ENCODE results near the gene DSCAM.

DNA sequence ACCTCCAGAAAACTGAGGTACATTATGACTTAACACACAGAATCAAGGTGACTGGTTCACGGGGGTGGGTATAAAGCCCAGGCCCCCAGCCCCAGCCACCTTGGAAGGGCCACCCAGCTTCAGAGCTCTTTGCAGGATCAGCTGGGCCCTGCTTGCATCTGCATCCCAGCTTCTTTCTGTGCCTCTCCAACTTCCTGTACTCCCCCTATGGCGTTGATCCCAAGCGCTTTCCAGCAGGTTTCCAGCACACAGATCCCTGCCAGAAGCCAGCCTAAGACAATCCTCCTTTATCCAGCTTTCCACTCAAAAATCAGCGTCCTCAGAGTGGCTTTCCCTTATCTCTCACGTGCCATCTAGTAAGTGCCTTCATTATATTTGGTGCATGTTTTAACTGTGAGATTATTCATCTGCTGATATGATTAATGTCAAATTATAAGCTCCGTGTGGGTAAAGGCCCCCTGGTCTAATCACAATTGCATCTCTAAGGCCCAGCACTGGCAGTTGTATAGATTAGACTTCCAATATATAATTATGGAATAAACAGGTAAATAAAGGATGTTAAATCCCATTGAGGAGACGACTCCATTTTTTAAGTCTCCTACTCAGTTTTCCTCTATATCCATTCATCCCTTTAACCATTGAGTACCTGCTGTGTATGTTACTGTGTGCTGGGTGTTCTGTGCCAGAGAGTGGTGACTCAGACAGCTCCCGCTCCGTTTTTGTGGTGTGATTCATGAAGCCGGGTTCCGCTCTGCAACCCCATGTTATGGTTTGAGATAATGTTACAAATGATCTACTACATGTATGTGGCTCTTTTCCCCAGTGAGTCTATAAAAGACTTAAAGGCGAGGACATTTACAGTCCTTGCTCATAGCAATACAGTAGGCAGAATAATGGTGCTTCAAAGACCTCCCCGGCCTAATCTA, 592.2 kb downstream of the DSCAM start:
- TF ChIP-seq, protein P1, sequence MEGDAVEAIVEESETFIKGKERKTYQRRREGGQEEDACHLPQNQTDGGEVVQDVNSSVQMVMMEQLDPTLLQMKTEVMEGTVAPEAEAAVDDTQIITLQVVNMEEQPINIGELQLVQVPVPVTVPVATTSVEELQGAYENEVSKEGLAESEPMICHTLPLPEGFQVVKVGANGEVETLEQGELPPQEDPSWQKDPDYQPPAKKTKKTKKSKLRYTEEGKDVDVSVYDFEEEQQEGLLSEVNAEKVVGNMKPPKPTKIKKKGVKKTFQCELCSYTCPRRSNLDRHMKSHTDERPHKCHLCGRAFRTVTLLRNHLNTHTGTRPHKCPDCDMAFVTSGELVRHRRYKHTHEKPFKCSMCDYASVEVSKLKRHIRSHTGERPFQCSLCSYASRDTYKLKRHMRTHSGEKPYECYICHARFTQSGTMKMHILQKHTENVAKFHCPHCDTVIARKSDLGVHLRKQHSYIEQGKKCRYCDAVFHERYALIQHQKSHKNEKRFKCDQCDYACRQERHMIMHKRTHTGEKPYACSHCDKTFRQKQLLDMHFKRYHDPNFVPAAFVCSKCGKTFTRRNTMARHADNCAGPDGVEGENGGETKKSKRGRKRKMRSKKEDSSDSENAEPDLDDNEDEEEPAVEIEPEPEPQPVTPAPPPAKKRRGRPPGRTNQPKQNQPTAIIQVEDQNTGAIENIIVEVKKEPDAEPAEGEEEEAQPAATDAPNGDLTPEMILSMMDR (conservative IDR thresholded peaks at IDR 0.05; ENCODE audit: low read depth in 2 of 2) = no peak
- no peak for TF ChIP-seq POLR2AphosphoS5 (IDR thresholded peaks at IDR 0.05; ENCODE audit: low read depth)
- TF ChIP-seq EZH2 (IDR thresholded peaks at IDR 0.05; ENCODE audit: low read depth, unreplicated experiment) = no peak
- TF ChIP-seq EZH2phosphoT487 (IDR thresholded peaks at IDR 0.05; ENCODE audit: unreplicated experiment) = no peak
- no peak for TF ChIP-seq CREB1 (CRISPR knock-in tag; IDR thresholded peaks at IDR 0.05; ENCODE audit: low read depth)
- TF ChIP-seq, protein P2, sequence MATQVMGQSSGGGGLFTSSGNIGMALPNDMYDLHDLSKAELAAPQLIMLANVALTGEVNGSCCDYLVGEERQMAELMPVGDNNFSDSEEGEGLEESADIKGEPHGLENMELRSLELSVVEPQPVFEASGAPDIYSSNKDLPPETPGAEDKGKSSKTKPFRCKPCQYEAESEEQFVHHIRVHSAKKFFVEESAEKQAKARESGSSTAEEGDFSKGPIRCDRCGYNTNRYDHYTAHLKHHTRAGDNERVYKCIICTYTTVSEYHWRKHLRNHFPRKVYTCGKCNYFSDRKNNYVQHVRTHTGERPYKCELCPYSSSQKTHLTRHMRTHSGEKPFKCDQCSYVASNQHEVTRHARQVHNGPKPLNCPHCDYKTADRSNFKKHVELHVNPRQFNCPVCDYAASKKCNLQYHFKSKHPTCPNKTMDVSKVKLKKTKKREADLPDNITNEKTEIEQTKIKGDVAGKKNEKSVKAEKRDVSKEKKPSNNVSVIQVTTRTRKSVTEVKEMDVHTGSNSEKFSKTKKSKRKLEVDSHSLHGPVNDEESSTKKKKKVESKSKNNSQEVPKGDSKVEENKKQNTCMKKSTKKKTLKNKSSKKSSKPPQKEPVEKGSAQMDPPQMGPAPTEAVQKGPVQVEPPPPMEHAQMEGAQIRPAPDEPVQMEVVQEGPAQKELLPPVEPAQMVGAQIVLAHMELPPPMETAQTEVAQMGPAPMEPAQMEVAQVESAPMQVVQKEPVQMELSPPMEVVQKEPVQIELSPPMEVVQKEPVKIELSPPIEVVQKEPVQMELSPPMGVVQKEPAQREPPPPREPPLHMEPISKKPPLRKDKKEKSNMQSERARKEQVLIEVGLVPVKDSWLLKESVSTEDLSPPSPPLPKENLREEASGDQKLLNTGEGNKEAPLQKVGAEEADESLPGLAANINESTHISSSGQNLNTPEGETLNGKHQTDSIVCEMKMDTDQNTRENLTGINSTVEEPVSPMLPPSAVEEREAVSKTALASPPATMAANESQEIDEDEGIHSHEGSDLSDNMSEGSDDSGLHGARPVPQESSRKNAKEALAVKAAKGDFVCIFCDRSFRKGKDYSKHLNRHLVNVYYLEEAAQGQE (IDR thresholded peaks at IDR 0.05; ENCODE audit: unreplicated experiment) = no peak
- TF ChIP-seq ZNF114 (CRISPR knock-in tag; IDR thresholded peaks at IDR 0.05) = no peak
- TF ChIP-seq, protein P3, sequence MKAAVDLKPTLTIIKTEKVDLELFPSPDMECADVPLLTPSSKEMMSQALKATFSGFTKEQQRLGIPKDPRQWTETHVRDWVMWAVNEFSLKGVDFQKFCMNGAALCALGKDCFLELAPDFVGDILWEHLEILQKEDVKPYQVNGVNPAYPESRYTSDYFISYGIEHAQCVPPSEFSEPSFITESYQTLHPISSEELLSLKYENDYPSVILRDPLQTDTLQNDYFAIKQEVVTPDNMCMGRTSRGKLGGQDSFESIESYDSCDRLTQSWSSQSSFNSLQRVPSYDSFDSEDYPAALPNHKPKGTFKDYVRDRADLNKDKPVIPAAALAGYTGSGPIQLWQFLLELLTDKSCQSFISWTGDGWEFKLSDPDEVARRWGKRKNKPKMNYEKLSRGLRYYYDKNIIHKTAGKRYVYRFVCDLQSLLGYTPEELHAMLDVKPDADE (IDR thresholded peaks at IDR 0.05) = no peak
- TF ChIP-seq JUNB (IDR thresholded peaks at IDR 0.05; ENCODE audit: unreplicated experiment) = no peak
- TF ChIP-seq, protein P4, sequence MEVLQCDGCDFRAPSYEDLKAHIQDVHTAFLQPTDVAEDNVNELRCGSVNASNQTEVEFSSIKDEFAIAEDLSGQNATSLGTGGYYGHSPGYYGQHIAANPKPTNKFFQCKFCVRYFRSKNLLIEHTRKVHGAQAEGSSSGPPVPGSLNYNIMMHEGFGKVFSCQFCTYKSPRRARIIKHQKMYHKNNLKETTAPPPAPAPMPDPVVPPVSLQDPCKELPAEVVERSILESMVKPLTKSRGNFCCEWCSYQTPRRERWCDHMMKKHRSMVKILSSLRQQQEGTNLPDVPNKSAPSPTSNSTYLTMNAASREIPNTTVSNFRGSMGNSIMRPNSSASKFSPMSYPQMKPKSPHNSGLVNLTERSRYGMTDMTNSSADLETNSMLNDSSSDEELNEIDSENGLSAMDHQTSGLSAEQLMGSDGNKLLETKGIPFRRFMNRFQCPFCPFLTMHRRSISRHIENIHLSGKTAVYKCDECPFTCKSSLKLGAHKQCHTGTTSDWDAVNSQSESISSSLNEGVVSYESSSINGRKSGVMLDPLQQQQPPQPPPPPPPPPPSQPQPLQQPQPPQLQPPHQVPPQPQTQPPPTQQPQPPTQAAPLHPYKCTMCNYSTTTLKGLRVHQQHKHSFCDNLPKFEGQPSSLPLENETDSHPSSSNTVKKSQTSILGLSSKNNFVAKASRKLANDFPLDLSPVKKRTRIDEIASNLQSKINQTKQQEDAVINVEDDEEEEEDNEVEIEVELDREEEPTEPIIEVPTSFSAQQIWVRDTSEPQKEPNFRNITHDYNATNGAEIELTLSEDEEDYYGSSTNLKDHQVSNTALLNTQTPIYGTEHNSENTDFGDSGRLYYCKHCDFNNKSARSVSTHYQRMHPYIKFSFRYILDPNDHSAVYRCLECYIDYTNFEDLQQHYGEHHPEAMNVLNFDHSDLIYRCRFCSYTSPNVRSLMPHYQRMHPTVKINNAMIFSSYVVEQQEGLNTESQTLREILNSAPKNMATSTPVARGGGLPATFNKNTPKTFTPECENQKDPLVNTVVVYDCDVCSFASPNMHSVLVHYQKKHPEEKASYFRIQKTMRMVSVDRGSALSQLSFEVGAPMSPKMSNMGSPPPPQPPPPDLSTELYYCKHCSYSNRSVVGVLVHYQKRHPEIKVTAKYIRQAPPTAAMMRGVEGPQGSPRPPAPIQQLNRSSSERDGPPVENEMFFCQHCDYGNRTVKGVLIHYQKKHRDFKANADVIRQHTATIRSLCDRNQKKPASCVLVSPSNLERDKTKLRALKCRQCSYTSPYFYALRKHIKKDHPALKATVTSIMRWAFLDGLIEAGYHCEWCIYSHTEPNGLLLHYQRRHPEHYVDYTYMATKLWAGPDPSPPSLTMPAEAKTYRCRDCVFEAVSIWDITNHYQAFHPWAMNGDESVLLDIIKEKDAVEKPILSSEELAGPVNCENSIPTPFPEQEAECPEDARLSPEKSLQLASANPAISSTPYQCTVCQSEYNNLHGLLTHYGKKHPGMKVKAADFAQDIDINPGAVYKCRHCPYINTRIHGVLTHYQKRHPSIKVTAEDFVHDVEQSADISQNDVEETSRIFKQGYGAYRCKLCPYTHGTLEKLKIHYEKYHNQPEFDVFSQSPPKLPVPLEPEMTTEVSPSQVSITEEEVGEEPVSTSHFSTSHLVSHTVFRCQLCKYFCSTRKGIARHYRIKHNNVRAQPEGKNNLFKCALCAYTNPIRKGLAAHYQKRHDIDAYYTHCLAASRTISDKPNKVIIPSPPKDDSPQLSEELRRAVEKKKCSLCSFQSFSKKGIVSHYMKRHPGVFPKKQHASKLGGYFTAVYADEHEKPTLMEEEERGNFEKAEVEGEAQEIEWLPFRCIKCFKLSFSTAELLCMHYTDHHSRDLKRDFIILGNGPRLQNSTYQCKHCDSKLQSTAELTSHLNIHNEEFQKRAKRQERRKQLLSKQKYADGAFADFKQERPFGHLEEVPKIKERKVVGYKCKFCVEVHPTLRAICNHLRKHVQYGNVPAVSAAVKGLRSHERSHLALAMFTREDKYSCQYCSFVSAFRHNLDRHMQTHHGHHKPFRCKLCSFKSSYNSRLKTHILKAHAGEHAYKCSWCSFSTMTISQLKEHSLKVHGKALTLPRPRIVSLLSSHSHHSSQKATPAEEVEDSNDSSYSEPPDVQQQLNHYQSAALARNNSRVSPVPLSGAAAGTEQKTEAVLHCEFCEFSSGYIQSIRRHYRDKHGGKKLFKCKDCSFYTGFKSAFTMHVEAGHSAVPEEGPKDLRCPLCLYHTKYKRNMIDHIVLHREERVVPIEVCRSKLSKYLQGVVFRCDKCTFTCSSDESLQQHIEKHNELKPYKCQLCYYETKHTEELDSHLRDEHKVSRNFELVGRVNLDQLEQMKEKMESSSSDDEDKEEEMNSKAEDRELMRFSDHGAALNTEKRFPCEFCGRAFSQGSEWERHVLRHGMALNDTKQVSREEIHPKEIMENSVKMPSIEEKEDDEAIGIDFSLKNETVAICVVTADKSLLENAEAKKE (CRISPR knock-in tag; IDR thresholded peaks at IDR 0.05) = no peak

Data from GM23338 (cell line).